GM15510 (cell line): Measurements from ENCODE around the gene CTPS1.

ENCODE experiments used
- POLR2A ChIP-seq: IDR thresholded peaks from 3 replicates; pipeline ENCODE4 v1.6.1; 2011; ENCODE audit warnings: borderline replicate concordance; ENCODE audit not compliant: insufficient read length; ENCODE audit errors: extremely low read depth

CTPS1 gene

GRCh38 chr1:41048540-41048939, 69.0 kb downstream of the CTPS1 start:
- TF ChIP-seq POLR2A = no peak

- no peak for TF ChIP-seq POLR2A
These were observed 71.5 kb downstream of the CTPS1 start for GRCh38 chr1:41051022-41051421.

GRCh38 chr1:41053316-41053715, 73.8 kb downstream of the CTPS1 start:
- TF ChIP-seq POLR2A = no peak

- no peak for TF ChIP-seq POLR2A
These were observed 77.4 kb downstream of the CTPS1 start for GRCh38 chr1:41056907-41057306.
